RWPE2 (cell line): ENCODE measurements around the gene ABCC8.
A peak's percentile ranks its signal among the peaks of the same experiment; 100 is the strongest.

ENCODE experiments used
- ATAC-seq: fragments of 200-7000 bp; cut with Tn5 transposase; 3 replicates; pipeline ENCODE4 v1.9.1; 2021; ENCODE audit warnings: low read depth
- DNase-seq: peaks from one replicate; pipeline ENCODE4 v3.0.0-alpha.2; 2020; ENCODE audit warnings: low spot score
- H3K27ac ChIP-seq: fragments of 450-650 bp; 2 replicates; pipeline ENCODE4 v1.5.1; 2017; ENCODE audit warnings: mild to moderate bottlenecking; ENCODE audit not compliant: poor library complexity, severe bottlenecking
- H3K27me3 ChIP-seq: fragments of 250-450 bp; sonication (Bioruptor Pico); 2 replicates; pipeline ENCODE4 v1.5.1; 2021; ENCODE audit warnings: mild to moderate bottlenecking, moderate library complexity; ENCODE audit not compliant: insufficient read depth, poor library complexity, severe bottlenecking
- H3K36me3 ChIP-seq: fragments of 250-450 bp; sonication (Bioruptor Pico); 2 replicates; pipeline ENCODE4 v1.5.1; 2020; ENCODE audit warnings: low read depth, mild to moderate bottlenecking, moderate library complexity
- H3K4me1 ChIP-seq: fragments of 250-450 bp; sonication (Bioruptor Pico); 2 replicates; pipeline ENCODE4 v1.5.1; 2021; ENCODE audit warnings: mild to moderate bottlenecking, moderate library complexity; ENCODE audit not compliant: insufficient read depth, poor library complexity, severe bottlenecking
- H3K4me3 ChIP-seq: fragments of 250-450 bp; sonication (Bioruptor Pico); 2 replicates; pipeline ENCODE4 v1.5.1; 2021; ENCODE audit warnings: mild to moderate bottlenecking, moderate library complexity; ENCODE audit not compliant: severe bottlenecking
- H3K9me3 ChIP-seq: fragments of 250-450 bp; sonication (Bioruptor Pico); 2 replicates; pipeline ENCODE4 v1.5.1; 2021; ENCODE audit warnings: mild to moderate bottlenecking, moderate library complexity; ENCODE audit not compliant: severe bottlenecking
- CTCF ChIP-seq: fragments of 450-650 bp; IDR thresholded peaks from one replicate; pipeline ENCODE4 v1.5.1; 2017; ENCODE audit warnings: mild to moderate bottlenecking, moderate library complexity; ENCODE audit not compliant: poor library complexity, severe bottlenecking

ABCC8 gene

GRCh38 chr11:17483505-17483904 lies 6.9 kb upstream of the ABCC8 start:
- no peak for DNase-seq
- ATAC-seq = no peak
- Histone ChIP-seq H3K27ac (no peak overlapping the region), H3K9me3 (no peaks in the 10 kb centered on the region), H3K4me3 (no peak overlapping the region), H3K36me3 (no peaks in the 10 kb centered on the region), H3K27me3 (peaks cover 10% of the 10 kb centered on the region), H3K4me1 (no peaks in the 10 kb centered on the region)
- no peak for TF ChIP-seq CTCF

- Histone ChIP-seq H3K27ac (no peak overlapping the region), H3K27me3 (peaks cover 26% of the 10 kb centered on the region), H3K9me3 (no peaks in the 10 kb centered on the region), H3K4me1 (no peaks in the 10 kb centered on the region), H3K36me3 (no peaks in the 10 kb centered on the region), H3K4me3 (no peak overlapping the region)
- no peak for DNase-seq
- no peak for TF ChIP-seq CTCF
- no peak for ATAC-seq
Measured at GRCh38 chr11:17481905-17482304, 5.3 kb upstream of the ABCC8 start.

- Histone ChIP-seq H3K4me3 (no peak overlapping the region), H3K27ac (no peak overlapping the region), H3K4me1 (no peaks in the 10 kb centered on the region), H3K36me3 (no peaks in the 10 kb centered on the region), H3K27me3 (peaks cover 47% of the 10 kb centered on the region), H3K9me3 (no peaks in the 10 kb centered on the region)
- no peak for TF ChIP-seq CTCF
- ATAC-seq (peak; percentile 42; the same call in 1 of the 3 replicates), DNase-seq (no peak)
Measured at GRCh38 chr11:17479284-17480214, 2.9 kb upstream of the ABCC8 start.

- no peaks in the 10 kb centered on the region for H3K4me1 ChIP-seq
- H3K36me3 ChIP-seq = no peaks in the 10 kb centered on the region
- no peak overlapping the region for H3K27ac ChIP-seq
- TF ChIP-seq CTCF = no peak
- H3K9me3 ChIP-seq = no peaks in the 10 kb centered on the region
- peaks cover 47% of the 10 kb centered on the region for H3K27me3 ChIP-seq
- H3K4me3 ChIP-seq = no peak overlapping the region
- ATAC-seq = no peak; the same call in 2 of the 3 replicates
- no peak for DNase-seq
Measured at GRCh38 chr11:17478070-17478469, 1.4 kb upstream of the ABCC8 start.

GRCh38 chr11:17477361-17477760 lies 716 bp upstream of the ABCC8 start:
- H3K9me3 ChIP-seq = no peaks in the 10 kb centered on the region
- DNase-seq (no peak), ATAC-seq (no peak)
- no peak overlapping the region for H3K27ac ChIP-seq
- TF ChIP-seq CTCF = no peak
- H3K4me3 ChIP-seq = no peak overlapping the region
- H3K4me1 ChIP-seq = no peaks in the 10 kb centered on the region
- H3K27me3 ChIP-seq = peaks cover 47% of the 10 kb centered on the region
- H3K36me3 ChIP-seq = no peaks in the 10 kb centered on the region
